GM21526 (cell line): ENCODE data around the gene ZRANB1.
"Not testable (repeated sequence)": the region's sequence is repeated elsewhere in the genome, so short reads cannot be mapped to it uniquely, and the experiment has no call there.

ENCODE experiments used
- ATAC-seq: cut with Tn5 transposase; IDR thresholded peaks from one replicate; pipeline ENCODE4 v1.9.1; 2021; ENCODE audit warnings: moderate library complexity; ENCODE audit not compliant: unreplicated experiment, low FRiP score

Gene ZRANB1

DNA sequence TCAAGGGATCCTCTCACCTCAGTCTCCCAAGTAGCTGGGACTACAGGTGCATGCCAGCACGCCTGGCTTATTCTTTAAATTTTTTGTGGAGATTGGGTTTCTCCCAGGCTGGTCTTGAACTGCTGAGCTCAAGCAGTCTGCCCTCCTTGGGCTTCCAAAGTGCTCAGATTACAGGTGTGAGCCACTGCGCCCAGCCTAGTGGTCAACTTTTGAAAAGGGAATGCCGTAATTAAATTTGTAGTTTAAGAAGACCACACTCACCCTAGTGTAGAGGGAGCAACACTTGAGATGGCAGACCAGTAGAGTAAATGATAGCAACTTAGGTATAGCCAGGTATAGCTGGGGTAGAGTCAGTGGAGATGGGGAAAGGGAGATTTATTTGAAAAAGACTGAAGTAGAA, 17.6 kb downstream of the ZRANB1 start:
- ATAC-seq: no peak

DNA sequence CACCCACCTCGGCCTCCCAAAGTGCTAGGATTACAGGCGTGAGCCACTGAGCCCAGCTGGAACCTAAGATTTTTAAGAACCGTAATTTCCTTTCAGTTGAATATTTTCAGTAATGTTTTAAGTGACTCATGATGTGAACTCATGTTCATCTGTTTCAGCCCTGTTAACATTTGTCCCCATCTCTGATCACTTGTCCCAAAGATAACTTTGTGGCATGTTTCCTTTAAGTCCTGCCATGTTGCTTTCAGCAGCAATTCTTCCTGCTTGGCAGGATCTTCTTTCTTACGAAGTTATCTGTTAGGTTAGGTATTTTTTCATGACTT, 19.3 kb downstream of the ZRANB1 start:
- ATAC-seq: no peak

DNA sequence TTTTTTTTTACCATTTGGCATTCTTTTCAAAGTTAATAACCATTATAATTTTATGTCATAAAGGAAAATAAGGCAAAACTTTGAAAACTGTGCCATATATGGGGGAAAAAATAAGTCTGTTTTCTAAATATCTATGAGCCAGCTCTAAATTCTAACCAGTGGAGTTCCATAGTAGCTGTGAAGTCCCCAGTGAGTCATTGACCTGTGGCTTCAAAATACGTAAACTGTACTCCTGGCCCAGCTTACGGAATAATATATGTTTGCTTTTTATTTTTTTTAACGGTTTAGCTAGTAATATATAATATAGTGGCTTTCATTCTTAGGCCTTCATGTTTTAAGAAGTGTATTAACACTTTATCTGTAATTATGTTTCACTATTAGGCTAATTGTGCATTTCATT, 20.5 kb downstream of the ZRANB1 start:
- ATAC-seq: no peak

DNA sequence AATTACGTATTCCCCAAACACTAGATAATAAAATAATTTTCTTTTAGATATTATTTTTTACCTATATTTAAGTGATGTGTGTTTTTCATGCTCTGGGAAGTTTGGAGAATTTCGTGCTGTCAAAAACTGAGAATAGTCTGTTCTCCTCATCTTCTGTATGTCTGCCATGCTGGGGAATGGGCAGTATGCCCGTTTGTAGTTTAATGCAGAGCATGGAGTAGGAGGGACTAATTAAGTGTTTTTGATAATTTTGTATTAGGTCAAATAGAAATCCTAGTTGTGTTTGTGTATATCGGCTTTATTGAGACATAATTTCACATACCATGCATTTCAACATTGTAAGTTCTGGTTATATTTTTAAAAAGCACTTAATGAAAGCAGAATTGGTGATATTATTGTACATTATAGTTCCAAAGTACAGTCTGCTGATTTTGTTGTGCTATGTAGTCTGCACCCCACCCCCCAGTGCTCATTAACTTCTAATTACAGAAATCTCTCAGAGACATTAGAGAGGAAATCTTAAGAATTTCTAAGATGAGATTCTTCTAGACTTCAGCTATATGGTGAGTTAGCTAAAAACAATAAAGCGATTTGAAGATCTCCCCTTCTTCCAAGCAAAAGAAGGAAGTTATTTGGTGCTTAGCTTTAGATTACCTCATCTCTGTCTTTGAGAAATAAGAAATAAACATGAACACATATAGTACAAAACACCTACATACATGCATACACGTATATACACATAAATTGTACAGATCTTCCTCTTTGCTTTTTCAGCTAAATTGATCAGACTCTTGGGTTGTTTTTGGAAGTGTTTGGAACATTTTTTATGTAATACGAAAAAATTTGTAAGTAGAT, 22.2 kb downstream of the ZRANB1 start:
- ATAC-seq: no peak

DNA sequence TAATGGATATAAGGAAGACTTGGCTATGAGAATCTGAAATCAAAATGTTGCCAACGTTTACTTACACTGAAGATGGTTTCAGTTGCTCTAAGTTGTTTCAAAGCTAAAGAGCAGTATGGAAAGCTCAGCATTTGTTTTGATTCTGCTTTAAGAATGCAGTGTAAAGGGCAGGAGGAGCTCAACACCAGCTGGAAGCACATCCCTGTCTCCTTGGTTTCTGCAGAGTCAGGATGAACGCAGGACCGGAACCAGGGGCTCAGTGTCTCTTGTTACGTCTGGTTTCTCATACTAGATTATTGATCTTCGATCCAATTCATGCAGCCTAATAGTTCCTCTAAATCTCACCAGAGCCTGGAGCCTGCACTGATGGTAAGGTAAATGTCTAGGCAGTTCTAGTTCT, 24.1 kb downstream of the ZRANB1 start:
- ATAC-seq: no peak

DNA sequence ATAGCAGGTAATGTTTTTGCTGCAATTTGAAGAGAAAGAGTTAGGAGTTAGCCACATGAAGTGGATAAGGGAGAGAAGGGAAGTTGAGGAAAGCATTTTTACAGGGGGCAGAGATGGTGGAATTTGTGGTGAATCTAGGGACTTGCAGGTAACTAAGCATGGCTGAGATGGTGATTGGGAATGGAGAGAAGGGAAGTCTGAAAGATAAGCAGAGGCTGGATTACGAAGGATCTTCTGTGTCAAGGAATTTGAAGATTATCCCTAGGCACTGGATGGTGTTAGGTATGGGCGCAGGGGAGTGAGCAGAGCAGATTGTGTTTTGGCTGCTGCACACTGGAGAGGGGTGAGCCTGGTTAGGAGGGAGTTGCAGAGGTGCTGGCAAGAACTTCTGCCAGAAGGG, 25.3 kb downstream of the ZRANB1 start:
- ATAC-seq: no peak

DNA sequence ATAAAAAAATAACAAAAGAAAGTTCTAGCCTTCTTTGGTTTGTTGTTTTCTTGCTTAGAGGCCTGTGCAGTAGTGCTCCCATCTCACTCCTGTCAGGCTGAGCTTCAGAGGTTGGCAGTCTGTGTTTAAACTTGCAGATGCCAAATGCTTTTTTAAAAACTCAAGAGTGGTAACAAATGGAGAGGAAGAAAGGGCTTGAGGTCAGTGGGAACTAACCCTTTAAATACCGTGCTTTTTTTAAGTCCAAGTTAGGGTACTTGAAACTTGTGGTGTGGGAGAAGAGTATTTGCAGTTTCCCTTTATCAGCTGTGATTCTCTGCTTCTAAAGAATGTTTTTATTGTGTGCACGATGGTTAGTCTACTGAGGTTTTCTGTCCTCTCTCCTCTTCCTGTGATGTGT, 29.4 kb downstream of the ZRANB1 start:
- peak; percentile 70 for ATAC-seq

DNA sequence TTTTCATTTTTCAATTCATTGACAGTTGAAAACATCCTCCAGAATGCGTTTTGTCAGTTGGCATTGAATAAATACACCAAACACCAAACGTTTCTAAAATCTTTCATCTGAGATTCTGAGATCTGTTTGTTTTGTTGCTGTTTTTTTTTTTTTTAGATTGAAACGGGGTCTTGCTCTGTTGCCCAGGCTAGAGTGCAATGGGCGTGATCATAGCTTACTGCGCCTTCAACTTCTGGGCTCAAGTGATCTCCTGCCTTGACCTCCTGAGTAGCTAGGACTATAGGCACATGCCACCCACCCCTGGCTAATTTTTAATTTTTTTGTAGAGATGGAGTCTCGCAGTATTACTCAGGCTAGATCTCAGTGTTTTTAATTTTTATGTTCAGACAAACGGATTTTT, 30.7 kb downstream of the ZRANB1 start:
- ATAC-seq: no peak

DNA sequence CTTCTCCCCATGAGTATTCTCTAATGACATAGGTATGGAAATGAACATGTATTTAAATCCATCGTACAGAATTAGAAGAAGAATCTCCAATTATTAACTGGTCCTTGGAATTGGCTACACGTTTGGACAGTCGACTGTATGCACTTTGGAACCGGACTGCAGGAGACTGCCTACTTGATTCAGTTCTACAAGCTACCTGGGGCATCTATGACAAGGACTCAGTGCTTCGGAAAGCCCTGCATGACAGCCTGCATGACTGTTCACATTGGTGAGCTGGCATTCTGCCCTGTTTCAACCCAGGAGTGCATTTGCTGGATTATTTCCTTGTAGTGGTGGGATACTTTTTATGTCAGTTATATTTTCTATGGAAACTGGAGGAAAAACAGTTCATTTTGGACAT, 32.2 kb downstream of the ZRANB1 start:
- no peak for ATAC-seq

DNA sequence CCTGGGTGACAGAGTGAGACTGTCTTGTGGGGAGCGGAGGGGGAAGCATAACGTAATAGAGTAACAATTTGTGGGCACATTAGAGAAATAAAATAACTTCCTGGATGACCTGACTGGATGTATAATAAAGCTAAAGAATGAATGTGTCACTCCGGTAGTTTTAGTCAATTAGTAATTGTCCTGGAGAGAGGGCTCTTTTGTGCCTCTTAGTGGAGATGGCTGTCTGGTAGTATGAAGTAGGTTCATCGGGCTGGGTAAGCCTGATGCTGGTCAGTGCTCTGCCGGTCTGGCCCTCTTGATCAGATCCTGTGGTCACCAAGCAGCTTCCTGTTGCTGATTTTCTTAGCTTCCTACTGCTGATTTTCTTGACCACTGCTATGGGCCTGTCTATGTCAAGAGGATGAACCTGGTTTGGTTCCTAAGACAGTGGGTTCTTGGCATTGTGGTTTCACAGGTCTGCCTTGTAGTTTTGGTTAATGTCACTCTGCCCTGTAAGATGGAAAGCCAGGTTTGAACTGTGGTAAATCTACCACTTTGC, 34.1 kb downstream of the ZRANB1 start:
- no peak for ATAC-seq

DNA sequence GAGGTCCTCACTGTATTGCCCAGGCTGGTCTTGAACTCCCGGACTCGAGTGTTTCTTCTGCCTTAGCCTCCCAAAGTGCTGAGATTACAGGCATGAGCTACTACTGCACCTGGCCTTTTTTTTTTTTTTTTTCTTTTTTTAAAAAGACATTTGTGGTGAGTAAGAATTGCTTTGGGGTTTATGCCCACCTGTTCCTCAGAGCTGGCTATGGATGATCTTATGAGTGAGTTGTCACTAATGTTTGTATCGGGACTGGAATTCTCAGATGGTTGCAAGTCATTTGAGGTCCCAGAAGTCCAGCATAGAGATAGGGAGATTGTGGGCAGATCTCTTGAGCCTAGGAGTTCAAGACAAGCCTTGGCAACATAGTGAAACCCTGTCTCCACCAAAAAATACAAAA, 35.2 kb downstream of the ZRANB1 start:
- ATAC-seq: no peak

DNA sequence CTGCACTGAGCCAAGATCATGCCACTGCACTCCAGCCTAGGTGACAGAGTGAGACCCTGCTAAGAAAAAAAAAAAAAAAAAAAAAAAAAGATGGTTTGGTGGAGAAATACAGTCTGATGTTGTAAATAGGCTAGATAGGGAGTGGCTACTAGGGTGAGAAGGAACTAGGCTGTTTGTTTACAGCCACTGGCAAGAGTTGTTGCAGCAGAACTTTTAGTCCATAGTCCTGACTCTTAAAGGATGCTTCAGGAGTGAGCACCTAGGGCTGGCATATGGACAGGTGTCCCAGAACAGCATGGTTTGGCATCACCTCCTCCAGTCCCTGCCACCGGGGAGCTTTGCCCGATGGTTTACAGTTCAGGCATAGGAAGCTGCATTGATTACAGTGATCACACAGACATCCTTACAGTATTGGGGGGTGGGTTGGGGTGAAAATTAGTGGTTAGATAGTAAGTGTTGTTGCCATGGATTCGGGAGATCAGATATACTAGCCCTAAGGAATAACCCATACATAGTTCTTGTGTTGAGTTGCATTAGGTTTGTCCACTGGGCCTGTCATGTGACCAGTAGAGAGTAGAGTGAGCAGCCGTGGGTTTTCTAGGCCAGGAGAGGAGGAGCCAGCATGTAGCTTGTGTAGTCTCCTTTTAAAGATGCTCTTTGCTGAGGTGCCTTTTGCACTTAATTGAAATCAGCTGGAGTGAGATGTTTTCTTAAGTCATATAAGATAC, 35.9 kb downstream of the ZRANB1 start:
- ATAC-seq: no peak

DNA sequence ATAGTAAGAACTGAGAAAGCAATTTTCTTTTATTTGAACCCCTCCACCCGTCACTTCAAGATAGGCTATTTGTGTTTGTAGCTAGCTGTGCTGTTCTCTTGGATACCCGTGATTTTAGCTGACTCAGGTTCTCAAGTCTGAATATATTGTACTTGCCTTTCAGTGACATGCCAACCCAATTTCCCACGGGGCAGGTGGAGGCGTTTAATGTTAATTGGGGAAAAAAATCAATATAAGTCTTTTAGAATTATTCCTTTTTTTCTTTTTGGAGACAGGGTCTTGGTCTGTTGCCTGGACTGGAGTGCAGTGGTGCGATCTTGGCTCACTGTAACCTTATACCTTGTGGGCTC, 36.4 kb downstream of the ZRANB1 start:
- no peak for ATAC-seq

DNA sequence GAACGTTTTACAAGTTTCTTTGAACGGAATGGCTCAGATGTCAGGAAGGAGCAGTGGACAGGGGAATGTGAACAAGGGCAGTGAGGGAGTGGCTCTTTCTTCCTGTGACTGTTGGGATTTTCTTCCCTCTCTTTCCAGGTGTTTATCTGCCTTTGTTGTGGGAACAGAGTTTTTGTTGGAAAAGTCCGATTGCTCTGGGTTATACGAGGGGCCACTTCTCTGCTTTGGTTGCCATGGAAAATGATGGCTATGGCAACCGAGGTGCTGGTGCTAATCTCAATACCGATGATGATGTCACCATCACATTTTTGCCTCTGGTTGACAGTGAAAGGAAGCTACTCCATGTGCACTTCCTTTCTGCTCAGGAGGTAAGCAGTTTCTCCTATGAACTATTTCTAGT, 41.4 kb downstream of the ZRANB1 start:
- ATAC-seq: no peak

DNA sequence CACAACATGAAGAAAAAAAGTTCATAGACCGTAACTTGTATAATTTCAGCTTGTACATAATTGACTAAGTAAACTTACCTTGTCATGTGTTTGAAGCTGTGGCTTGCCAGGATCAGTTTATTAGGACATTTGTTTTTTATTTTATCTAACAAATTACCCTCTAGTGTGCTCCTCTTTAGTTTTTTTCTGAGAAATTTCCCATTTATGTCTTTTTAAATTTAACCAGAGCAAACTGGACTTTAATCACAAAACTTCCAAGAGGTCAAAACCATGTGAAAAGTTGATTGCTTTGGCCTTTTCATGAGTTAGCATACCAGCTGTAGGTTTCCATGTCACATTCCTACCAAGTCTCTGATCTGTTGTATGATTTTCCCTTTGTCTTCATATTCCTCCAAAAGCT, 42.5 kb downstream of the ZRANB1 start:
- ATAC-seq: no peak

DNA sequence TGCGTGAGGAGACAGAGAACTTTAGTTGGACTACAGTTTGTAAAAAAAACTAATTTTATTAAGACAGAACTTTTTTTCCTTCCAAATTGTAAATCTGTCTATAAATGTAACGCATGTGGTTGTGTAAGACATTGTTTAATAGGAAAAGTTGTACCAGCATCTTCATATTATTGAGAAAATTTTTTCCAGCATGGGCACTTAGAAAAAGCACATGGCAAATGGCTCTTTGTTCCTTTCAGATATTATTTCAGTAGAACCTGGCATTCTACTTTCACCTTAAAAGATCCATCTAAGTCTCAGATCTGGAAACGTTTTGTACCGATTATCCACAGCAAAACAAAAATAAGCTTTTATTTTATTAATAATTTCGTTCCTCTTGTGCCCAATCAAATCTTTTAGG, 43.2 kb downstream of the ZRANB1 start:
- ATAC-seq: no peak

DNA sequence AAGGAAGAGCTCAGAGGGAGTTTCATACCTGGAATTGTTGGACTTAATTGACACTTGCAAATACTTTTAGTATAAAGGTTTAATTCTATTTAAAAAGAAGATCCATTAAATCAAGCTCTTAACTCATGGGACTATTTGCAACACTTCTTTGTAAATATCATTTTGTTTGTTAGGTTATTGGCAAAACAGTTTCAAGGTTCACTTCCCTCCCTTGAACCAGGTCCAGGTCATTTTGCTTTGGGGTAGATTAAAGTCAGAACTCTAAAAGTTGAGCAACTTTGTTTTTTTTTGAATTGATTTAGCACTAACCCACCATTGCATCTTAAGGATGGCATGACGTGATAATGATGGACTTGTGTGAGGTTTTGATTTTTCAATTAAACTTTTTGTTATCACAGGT, 45.9 kb downstream of the ZRANB1 start:
- ATAC-seq: no peak

DNA sequence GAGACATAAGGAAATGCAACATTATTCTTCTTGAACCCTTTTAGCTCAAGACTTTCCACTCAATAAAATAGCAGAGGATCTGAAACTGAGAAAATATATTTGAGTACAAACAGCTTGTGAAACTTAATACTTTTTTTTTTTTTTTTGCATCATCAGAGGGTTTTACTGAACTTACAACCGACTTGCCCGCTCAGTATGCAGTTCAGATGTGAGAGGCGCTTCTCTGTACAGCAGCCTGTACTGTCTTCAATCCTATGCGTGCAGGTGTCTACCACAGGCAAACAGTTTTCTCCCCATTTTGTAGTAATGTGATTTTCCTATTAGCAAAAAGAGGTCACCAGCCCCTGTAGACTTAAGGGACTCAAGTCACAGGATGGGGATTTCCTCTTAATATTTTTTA, 46.8 kb downstream of the ZRANB1 start:
- not testable (repeated sequence) for ATAC-seq

DNA sequence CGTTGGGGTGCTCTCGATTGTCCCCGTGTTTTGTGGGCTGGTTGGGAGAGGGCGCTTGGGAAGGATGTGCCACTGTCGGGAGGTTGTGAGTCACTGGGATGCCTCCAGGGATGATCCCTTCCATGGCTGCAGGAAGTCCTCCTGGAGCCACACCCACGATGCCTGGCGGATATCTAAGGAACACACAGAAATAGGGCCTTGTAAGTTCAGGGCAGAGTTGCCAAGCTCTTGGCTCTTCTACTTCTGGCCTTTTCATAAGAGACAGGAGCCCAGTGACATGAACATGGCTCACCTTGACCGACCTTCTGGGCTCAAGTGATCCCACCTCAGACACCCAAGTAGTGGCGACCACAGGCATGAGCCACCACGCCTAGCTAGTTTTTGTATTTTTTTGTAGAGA, 47.6 kb downstream of the ZRANB1 start:
- ATAC-seq: no peak

DNA sequence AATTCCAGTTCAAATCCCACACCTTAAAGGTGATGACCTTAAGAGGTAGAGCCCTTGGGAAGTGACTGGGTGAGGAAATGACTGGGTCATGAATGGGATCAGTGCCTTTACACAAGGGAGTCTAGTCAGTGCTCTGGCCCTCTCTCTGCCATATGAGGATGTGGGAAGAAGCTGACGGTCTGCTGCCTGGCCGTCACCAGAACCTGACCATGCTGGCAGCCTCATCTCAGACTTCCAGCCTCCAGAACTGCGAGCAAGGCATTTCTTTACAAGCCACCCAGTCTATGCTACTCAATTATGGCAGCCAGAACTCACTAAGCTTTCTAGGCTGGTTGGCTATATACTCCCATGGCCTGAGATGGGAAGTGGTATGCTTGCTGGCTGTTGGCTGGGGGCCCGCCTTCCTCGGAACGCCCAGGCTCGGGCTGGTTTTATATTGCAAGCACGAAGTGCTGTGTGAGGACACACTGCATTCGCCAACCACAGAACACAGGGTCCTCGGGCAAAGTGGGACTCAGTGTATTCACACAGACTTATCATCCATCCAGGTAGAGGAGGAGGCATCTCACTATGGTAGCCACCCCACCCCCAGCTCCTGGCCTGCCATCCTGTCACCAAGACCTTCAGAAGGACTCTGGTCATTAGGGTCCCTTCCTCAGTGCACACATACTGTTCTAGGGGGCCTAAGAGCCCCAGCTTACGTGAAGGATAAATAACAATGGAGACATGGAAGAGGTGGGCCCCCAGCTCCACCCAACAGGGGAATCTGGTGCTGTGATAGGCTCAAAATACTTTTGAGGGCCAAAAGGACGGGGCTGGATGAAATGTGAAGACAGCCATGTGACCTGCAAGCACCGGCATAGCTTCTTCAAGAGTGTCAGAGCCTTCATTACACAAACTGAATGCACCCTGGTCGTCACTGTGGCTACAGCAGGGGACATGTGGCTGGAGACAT, 49.0 kb downstream of the ZRANB1 start:
- ATAC-seq: no peak

DNA sequence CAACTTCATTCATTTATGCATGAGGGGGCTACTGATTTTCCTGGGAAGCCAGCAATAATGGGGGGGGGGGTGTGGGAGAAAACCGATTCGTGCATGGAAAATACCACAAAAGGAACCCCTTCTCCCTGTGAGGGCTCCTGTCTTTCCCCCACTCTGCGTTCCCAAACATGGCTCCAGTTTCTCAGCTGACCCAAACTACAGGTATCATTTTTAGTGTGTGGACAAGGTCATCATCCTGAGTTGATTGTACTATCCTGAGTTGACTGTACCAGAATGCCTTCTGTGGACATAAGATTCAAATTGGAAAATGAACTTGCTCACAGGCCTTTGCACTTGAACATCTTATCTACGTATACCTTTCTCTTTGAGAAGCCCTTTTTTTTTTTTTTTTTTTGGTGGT, 49.9 kb downstream of the ZRANB1 start:
- no peak for ATAC-seq
